Stimulated activated CD8-positive, alpha-beta memory T cell treated with anti-CD3 and anti-CD28 coated beads, Interleukin-2, amount 100 ng/mL, for 48 hours (primary cell): Measurements from ENCODE around the gene ZEB2.

Experiments used
- DNase-seq, 2 donors: peaks; one replicate each; pipeline ENCODE4 v3.0.0-alpha.2; 2020; ENCODE audit warnings: low read depth in 2 of 2

ZEB2 gene

DNA sequence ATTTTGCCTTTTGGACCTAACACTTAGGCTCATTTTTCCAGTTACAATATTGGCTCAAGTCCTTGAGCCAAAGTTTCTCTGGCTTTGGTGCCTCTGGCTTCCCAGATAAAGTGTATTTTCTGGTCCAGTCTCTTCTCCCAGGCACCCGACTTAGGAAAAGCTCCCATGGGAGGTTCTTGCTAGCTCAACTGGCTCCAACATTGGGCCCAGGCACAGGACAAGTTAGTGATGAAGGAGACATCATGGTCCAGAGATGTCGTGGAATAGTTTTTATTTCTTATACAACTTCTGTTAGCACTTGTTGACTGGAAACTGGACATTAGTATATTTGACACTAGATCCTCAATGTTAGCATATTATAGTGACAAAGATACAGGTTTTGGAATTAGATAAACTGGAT lies 8.2 kb upstream of the ZEB2 start:
- DNase-seq, result no peak

DNA sequence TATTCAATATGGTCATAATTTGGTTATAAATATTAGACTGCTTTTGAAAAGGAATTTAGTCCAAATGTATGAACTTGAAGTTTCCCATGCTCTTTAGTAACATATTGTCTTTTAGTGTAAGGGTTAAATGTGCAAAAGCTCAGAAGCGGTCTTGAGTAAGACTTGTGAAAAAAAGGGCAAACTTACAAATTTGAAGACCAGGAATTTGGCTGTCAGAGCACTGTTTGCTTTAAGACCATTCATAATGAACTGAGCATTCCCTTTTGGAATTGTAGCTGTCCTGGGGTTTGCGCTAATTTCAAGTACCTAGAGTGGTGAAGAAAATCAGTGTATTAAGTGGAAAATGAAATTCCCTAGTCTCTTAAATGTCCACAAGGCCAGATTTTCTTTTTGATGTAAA lies 6.9 kb upstream of the ZEB2 start:
- DNase-seq, result no peak

DNA sequence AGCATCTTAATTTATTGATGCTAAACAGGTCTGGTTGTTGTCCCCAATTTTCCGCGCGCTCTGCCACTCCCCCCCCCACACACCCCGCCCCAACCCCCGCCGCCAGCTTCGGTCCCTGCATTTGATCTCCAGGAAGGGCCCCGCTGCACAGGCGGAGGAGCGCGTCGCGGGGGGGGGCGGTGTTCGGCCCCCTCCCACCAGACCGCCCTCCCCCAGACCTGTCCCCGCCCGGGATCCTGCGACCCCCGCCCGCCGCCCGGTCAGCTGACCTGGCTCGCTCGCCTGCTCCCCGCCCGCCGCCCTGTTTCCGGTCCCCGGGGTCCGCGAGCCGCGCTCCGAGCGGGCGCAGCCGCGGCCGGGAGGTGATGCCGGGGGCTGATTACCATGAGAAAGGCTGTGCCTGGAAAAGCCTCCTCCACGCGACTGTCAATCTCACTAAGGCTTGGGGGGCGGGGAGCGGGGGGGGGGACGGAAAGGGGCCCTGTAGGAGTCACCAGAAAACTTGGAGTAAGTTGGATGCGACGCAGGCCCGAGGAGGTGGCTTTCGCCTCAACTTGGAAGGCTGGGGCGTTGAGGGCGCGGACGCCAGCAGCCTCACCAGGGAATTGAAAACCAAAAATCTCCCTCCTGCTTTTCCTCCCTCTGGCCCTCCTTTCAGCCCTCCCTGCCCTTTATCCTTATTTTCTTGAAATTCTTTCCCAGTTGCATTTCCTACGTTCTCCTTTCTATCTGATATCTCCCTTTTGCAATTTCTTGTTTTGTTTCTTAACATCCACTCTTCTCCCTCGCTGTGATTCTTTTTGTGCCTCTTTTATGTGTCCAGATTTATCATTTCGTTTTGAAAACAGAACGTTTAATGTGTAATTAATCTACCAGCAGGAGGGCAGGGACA lies 4.4 kb upstream of the ZEB2 start:
- no peak for DNase-seq

DNA sequence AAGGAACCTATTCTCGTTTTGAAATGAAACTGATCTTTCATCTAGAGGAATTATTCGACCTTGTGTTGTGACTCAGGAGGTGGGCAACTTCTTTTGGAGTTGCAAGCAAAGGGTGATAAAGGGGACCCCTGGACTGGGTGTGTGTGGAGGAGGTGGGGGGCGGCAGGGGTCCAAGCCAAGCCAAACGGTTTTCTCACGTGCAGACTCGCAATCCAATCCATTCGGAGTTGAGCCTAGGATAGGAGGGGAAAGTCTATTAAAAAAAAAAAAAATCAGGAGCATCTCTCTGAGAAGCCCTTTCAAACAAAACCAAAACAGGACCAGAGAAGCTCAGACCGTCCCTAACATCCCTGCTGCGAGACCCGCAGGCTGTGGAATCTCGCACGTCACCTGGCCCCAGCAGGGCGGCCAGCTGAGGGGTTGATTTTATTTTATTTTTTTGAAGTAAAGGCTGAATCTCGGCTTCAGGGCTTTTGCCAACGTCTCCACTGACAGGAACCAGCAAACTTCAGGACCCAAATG lies 3.7 kb upstream of the ZEB2 start:
- DNase-seq, result no peak

DNA sequence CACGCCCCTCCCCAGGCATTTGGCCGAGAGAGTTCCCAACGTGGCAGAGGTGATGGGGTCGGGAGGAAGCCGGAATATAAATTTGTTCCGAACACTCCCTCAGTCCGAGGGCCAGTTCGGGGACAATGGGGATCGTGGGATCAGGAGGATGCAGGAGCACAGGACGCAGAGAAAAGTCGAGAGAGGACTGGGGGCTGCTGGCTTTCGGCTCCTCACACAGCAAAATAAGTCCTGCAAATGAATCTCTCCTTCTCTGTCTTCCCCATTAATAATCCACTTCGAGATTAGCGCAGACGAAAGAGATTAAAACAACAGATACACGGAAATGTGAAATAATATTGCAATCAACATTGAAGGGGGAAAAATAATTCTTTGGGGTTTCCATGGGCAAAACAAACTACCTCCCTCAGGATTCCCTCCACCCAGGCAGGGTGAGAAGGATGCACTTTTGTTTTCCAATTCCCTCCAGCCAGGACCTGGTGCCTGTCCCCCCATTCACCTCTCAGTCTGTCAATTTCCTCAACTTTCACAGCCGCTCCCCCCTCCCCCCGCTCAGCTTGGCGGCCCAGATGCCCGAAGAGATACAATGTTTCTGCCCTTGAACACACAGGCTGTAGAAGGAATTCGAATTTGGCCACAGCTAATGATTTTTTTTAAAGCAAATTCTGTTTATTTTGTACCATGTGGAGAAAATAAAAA lies 3.1 kb upstream of the ZEB2 start:
- DNase-seq, result no peak

DNA sequence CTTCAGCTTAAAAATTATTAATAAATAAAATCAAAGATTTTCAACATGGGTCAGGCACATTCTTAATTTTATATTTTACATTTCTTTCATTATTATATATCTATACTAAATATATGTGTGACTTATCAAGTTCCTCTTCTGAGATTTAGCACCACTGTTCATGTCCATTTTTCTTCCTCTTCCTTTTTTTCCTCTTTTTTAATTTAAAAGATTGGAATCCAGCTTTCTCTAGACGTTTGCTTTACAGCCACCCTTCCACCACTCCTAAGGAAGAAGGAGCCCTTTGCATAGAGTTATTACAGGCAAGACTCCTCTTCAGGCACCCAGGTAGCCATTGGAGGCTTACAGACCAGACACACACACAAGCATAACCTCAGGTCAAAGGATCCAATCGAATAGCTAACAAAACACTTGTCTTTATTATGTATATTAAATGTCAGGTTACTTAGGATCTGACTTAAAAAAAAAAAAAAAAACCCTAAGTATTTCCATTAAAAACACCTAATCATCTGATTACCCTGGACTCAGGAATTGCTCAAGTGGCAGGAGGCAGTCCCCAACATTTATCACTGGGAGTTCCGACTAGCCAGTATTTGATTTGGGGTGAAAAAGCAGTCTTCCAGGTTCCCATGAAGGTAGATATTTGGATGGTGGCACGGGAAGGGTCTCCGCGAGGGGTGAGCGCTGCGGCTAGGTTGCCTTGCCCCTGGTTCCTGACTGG lies 2.4 kb upstream of the ZEB2 start:
- no peak for DNase-seq

DNA sequence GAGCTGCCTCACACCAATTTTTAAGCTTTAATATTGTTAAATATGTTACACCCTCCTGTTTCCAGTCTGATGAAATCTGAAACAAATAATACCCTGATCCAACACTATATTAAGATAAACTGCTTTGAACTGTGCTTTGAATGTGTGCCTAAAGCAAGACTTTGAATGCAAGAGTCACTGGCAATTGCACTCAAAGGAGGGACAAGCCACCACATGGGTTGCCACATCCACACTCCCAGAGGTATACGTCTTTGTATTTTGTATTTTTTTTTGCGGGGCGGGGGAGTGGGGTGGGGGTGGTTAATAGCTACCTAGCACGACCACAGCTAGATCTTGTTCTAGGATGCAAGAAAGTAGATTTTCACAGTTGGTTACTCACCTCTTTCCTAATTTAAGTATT lies 1.8 kb upstream of the ZEB2 start:
- DNase-seq, result no peak

DNA sequence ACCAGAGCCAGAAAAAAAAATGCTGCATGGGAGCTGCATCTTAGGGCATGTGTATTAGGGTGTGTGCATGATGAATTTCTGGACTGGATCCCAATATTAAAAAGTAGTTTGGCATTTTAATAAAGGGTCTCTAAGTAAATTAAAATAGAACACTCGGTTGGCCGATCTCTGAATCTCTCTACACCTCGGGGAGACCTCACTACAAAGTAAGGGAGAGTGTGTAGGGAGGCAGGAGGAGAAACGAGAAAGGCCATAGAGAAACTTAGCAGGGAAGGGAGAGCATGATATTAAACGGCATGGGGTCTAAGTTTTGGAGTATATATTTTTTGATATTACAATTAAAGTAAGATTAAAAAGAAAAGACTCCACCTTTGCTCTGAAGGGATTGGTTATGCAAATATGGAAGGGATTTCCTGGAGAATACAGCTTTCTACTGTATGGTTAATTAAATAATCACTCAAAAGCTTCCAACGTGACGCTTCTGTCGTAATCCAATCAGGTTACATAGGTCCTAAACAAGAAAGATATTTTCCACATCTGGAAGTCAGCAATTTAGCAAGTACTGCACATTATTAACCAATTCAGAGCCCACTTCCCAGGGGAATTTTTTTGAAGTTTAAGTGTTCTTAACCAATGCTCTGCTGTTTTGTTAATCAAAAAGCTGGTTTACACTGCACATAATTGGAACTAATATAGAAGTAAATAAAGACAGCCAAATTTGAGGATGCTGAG lies 1.0 kb upstream of the ZEB2 start:
- no peak for DNase-seq

DNA sequence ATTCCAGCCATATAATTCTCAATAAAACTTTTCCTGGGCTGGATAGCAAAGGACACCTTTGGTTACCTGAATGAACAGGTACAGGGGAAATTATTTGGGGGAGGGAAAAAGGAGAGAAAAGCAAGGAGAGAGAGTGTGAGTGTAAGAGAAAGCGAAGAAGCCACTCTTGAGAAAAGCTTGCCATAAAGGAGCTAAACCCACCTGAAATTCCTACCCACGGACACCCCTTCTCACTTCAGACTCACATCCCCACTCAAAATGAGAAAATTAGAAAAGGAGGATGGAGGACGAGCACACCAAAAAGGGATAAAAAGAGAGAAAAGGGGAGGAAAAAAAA lies 354 bp downstream of the ZEB2 start:
- no peak for DNase-seq

DNA sequence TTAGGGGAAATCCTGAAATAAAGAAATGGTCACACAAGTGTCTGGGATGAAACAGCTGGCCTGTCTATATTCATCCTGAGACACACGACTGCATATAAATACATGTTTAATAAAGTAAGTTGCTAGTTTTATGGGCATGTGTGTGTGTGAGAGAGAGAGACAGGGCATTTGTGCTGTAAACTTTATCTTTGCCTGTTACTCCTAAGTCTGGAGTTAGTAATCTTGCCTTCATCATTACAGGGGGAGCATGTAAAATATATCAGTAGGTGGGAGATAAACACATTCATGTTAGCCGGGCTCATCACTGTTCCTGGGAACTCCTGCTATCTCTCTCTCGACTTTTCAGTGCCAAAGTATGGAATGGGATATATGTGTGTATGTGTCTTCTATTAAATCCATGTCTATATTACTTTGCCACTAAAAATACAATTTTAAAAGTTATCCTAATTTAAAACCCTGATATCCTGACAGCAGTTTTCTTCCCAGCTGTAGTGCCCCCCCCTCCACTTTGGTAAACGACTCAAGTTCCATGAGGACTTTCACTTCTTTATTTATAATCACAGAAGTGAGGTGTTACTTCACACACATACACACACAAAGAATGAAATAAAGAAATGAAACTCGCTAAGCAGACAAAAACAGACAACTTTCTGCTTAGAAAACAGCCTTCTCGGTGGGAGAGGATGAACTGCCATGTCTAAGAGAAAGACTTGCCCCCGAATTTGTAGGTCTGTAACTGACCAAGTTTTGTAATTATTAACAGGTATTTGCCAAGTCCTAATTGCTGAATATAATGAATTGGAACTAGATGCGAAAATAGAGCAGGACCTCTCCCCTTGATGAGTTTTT lies 947 bp downstream of the ZEB2 start:
- DNase-seq, result no peak

DNA sequence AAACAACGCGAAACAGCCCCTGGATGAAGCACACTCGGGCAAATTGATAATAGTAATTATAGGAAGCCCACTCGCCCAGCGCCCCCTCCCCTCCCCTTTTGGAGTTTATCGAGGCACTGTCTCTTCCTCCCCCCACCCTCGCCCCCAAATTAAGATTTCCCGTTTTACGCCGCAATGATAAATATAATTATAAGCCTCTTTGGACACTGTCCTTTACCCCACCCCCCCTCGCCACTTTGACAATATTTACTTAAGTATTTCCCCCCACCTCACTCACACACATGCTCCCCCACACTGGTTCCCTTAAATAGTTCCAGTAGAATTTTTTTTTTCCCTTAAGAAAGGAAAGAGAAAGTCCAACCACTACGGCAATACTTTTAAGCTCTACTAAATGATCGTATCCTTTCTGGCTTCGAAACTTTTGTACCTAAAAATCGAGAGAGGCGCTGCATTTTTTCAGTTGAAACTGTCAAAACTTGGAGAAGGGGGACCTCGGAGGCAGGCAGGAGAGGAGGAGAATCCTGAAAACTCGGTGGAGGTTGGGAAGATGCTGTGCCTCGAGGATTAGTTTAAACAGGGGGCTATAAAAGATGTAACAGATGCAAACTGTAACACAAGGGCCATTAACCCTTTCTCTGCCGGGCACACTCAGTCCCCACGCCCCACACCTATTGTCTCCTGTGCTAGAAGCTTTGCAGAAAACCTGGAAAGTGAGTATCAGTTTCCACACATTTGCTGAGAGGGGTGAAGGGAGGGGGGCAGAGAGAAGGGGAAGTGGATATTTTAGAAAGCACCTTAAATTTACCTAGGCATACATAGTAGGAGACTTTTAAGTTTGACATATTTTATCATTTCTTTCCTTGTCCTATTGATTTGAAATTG lies 1.8 kb downstream of the ZEB2 start:
- no peak for DNase-seq

DNA sequence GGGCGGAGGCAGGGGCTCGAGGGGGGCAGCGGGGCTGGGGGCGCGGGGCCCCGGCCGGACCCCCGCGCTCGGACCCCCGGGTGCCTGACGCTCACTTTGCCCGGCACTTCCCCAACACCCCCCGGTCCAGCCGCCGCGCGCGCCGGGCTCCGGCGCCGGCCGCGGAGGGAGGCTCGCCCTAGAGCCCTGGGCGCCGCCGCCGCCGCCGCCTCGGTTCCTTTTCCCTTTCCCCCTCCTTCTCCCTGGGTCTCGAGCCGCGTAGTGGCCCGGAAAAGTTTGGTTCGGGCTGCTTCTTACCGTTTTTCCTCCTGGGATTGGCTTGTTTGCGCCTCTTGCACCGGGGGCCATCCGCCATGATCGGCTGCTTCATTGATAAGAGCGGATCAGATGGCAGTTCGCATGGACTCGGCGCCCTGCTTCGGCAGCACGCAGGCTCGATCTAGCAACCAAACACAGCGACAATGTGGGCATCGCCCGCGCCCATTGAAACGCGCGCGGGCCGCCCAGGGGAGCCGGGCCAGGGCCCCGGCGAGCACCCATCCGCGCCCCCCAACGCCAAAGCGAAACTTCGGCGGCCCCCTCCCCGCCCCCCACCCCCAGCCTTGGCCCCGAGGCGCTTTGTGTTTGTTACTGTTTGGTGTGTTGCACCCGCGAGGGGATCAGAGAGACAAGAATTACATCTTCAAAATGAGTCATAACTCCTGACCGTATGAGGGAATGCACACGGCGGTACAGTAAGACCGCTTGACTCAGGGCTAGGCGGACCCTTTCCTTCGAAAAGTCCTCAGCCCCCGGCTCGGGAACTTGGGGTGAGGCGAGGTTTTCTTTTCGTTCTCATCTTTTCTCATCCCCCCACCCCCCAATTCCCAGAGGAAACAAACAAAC lies 2.7 kb downstream of the ZEB2 start:
- peak in 1 of 2 donors; percentile 45 for DNase-seq

DNA sequence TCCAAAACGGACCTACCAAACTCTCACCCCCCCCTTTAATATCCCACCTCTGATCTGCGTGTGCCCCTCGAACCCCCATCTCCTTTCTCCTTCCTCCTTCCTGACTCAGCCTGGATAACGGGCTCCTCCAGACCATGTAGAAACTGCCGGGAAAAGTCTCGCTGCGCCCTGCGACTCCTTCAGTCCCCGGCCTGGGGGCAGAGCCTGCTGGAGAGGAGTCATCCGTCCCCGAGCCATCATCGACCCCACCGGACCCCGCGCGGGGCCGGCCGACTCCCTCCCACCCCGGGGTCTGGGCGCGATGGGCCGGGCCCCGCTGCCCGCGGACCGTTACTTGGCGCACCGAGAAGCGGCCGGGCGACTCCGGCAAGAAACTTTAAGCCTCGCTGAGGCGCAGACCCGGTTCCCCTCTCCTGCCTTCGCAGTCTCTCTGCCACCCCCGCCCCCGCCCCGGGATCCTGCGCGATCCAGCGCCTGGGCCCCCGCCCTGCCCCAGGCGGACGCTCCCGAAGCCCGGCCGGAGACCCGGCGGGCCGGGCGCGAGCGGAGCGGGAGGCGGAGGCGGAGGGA lies 3.4 kb downstream of the ZEB2 start:
- DNase-seq, result no peak

DNA sequence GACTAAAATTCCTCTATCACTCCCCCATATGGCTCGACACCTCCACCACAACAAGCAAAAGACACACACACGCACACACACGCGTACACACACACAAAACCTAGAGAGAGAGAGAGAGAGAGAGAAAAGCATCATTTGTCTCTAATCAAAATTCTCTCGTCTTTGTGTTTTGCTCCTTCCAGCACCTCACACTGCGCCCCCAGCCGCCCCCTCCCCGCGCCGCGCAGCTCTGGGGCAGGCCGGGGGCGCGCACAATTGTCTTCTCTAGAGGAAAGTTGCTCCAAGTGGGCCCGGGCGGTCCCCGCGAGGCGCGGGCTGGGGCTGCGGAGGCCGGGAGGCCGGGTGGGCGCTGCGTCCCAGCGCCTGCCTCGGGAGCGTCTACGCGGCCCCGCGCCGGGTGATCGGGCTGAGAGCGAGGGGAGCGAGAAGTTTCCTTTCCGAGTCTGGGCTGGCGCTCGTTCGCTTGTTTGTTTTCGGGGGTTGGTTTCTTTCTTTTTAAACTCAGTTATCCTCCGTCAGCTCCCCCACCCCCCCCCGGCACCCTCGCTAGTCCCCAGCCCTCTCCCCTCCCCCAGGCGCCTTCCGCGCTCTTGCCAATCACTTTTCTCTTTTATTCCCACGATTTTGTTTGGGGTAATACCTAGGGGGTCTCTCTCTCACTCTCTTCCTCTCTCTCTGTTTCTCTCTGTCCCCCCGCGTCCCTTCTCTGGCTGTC lies 4.1 kb downstream of the ZEB2 start:
- no peak for DNase-seq

DNA sequence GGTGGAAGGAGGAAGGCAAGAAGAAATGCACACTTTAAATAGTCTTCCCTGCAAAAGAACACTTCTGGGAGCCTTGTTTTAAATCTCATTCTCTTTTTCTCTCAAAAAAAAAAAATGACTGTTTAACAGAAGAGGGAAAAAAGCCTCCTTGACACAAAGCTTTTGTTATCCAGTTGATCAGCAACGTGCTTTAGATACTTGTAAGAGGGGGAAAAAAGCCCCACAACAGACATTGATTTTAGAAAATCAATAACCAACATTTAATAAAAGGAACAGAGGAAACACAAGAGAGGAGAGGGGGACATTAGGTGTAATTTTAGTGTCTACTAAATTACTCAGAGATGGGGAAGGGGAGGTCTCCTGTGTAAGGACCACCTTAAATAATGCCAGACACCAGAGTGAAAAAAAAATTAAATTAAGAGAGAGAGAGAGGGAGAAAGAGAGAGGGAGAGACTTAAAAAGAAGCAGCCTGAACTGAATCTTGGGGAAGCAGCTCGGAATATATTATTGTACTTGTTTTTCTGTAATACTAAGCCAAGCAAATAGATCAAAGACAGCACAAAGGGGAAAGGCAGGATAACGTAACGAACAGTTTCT lies 4.7 kb downstream of the ZEB2 start:
- DNase-seq, result no peak

DNA sequence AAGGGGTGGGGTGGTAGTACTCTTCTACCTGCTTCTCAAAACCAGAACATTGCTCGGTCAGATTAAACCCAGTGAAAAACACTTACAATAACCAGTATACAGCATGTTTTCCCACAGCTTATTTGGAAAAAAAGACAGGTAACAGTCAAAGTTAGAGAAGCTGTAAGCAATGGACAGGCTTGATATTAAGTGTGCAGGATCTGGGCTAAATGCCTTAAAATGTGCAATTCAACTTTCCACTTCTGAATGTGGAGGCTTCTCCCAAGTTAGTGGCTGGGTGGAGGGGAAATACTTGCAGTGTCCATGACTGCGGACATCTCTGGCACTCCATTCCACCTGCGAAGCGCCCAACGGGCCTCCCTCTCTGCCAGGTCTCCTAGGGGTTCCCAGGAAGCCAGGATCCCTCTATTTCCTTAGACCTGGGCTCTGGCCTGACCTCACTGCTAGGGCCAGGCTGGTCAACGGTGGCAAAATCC lies 5.3 kb downstream of the ZEB2 start:
- DNase-seq, result no peak

DNA sequence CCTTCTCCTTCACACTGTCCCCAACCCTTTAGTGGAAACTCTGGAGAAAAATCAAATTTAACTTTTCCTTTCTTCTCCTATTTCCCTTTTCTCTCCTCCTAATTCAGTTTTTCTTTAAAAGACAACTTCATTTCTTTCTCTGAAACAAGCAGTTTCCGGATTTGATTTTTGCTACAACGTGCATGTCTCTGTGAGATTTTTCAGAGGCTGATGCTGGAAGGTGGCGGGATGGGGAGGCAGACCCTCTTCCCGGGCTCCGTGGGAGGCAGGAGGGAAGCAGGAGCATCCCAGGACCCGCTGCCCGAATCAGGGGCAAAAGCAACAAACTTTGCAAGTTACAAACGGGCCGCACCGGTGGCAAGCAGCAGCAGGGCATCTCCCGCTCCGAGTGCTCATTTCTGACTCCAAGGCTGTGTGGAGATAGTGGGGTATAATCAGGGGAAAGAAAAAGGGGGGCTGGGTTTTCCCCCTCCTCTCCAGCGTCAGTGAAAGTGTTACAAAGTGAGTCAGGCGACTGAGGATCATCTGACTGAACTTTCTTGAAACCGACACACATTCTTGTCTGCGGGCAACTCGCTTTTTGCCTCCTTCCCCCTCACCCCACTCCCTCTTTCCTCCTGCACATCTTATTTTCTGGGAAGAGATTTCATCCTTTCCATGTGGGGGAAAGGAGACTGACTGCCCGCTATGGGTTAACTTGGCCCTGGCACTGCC lies 6.4 kb downstream of the ZEB2 start:
- DNase-seq, result no peak
